ENCODE data around the gene ALG12. TPM values are rescaled to one million over a fixed set of nuclear protein-coding genes. Genes with fewer than 3 reads are reported as not detected.

ALG12 gene
- total RNA-seq, 1 donor from 2014 or later = 11.2 TPM

- no peak for DNase-seq (ENCODE audit: low read depth in 2 of 2)
Observed at GRCh38 chr22:49913446-49913845, 4.8 kb downstream of the ALG12 start.

- DNase-seq (ENCODE audit: low read depth in 2 of 2) = no peak
Observed at GRCh38 chr22:49913026-49913425, 5.2 kb downstream of the ALG12 start.

GRCh38 chr22:49911881-49912625, 6.2 kb downstream of the ALG12 start:
- no peak for DNase-seq (ENCODE audit: low read depth in 2 of 2)

- DNase-seq (ENCODE audit: low read depth in 2 of 2) = no peak
Observed at GRCh38 chr22:49910229-49911155, 7.7 kb downstream of the ALG12 start.

GRCh38 chr22:49909476-49910205, 8.6 kb downstream of the ALG12 start:
- no peak for DNase-seq (ENCODE audit: low read depth in 2 of 2)

- no peak for DNase-seq (ENCODE audit: low read depth in 2 of 2)
Observed at GRCh38 chr22:49907807-49908206, 10.4 kb downstream of the ALG12 start.

GRCh38 chr22:49906799-49907290, 11.4 kb downstream of the ALG12 start:
- DNase-seq (ENCODE audit: low read depth in 2 of 2) = no peak

- no peak for DNase-seq (ENCODE audit: low read depth in 2 of 2)
Observed at GRCh38 chr22:49906071-49906798, 12.0 kb downstream of the ALG12 start.

- no peak for DNase-seq (ENCODE audit: low read depth in 2 of 2)
Observed at GRCh38 chr22:49905465-49905864, 12.8 kb downstream of the ALG12 start.

- no peak for DNase-seq (ENCODE audit: low read depth in 2 of 2)
Observed at GRCh38 chr22:49904040-49904369, 14.2 kb downstream of the ALG12 start.

- DNase-seq (ENCODE audit: low read depth in 2 of 2) = no peak
Observed at GRCh38 chr22:49903322-49904039, 14.8 kb downstream of the ALG12 start.

- DNase-seq (ENCODE audit: low read depth in 2 of 2) = no peak
Observed at GRCh38 chr22:49901457-49901856, 16.8 kb downstream of the ALG12 start.

GRCh38 chr22:49900441-49901230, 17.6 kb downstream of the ALG12 start:
- no peak for DNase-seq (ENCODE audit: low read depth in 2 of 2)

GRCh38 chr22:49899530-49899929, 18.7 kb downstream of the ALG12 start:
- no peak for DNase-seq (ENCODE audit: low read depth in 2 of 2)

GRCh38 chr22:49897015-49897684, 21.1 kb downstream of the ALG12 start:
- no peak for DNase-seq (ENCODE audit: low read depth in 2 of 2)

- no peak for DNase-seq (ENCODE audit: low read depth in 2 of 2)
Observed at GRCh38 chr22:49896201-49896600, 22.0 kb downstream of the ALG12 start.

GRCh38 chr22:49894322-49895054, 23.8 kb downstream of the ALG12 start:
- no peak for DNase-seq (ENCODE audit: low read depth in 2 of 2)

GRCh38 chr22:49893025-49893424, 25.2 kb downstream of the ALG12 start:
- no peak for DNase-seq (ENCODE audit: low read depth in 2 of 2)
